Astrocyte of the hippocampus (primary cell): Measurements from ENCODE around the gene SERPINA5.

ENCODE experiments used
- DNase-seq: peaks from one replicate; pipeline ENCODE4 v3.0.0; 2011; ENCODE audit warnings: low read depth, low spot score

Gene SERPINA5, protein sequence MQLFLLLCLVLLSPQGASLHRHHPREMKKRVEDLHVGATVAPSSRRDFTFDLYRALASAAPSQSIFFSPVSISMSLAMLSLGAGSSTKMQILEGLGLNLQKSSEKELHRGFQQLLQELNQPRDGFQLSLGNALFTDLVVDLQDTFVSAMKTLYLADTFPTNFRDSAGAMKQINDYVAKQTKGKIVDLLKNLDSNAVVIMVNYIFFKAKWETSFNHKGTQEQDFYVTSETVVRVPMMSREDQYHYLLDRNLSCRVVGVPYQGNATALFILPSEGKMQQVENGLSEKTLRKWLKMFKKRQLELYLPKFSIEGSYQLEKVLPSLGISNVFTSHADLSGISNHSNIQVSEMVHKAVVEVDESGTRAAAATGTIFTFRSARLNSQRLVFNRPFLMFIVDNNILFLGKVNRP

DNA sequence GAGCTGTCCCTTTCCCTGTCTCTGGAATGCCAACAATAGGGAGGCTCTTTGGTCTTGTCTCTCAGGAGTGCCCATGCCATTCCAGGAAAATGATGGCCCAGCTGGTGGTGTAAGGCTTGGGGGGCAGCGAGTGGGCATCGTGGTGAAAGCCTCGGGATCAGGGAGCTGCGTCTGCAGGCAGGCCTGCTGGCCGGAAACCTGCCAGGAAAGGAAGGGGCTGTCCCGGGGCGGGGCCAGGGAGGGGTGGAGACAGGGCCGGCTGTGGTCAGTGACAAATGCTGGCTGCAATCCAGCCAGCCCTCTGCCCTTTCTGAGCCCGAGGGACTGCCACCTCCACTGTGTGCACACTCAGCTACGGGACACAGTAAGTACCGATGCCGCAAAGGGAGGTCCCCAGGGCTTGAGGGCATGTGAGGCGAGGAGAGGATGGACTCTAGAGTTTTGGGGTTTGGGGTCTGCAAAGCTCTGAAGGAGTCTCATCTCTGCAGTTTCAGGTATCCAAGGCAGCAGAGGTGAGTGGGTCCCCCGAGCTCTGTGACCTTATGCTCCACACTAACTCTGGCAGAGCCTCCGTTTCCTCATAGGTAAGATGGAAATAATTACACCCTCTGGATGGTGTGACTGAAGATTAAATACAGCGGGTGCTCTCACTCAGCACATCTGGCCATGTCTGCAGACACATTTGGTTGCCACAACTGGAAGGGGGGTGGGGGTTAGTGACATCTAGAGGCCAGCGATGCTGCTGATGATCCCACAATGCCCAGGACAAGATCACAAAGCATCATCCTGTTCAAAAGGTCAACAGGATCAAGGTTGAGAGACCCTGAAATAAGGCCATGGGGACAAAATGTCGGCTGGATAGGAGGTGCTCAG lies at the start of gene SERPINA5:
TSS of gene SERPINA5 (plus strand) at position 300 of the 873 bp plus-strand sequence. CDS start 5,937 bp downstream, outside the sequence.
- DNase-seq = peak; percentile 54

DNA sequence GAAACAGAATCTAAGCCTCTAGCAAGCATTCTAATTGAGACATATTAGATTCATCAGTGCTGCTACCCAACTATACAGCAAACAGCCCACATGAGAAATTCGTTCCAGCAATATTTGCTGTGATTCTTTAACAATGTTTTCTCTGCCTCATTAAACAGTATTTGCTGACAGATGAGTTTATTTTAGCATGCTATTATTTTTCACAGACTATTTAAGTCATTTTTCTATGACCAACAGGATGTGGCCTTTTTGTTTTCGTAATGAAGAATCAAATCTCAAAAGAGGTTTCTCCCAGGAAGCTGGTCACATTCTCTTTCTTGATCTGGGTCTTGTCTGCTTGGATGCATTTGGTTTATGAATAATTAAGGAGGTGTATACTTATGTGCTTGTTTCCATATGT lies 48.8 kb upstream of the SERPINA5 start:
- DNase-seq = no peak

DNA sequence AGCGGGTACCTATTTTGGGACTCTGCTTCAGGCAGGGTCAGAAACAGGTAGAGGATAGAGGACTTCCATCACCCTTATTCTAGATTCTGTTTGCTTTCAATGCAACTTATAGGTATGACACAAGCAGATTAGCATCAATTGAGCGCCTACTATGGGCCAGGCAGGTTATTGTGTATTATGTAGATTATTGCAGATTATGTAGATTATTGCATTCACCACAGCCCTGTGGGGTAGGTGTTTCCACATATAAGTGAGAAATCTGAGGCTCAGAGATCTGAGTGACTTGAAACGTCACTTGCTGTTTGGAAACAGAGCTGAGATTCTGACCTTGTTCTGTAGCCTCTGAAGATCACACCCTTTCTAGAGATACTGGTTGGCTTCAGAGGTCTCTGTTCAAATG lies 45.7 kb upstream of the SERPINA5 start:
- DNase-seq = no peak

DNA sequence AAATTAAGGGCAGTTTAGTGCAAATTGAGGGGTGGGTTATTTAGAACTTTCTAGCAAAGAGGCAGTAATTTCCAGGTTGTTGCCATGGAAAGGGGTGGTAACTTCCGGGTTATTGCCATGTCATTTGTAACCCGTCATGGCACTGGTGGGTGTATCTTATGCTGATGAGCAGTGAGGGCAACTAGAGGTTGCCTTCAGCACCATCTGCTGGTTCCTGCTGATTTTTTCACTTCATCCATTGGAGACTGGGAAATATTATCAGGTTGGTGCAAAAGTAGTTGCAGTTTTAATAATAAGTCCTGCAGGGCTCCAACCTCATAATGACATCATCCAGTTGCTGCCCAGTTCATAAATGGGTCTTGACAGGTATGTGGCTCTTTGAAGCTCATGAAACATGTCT lies 44.4 kb upstream of the SERPINA5 start:
- no peak for DNase-seq

DNA sequence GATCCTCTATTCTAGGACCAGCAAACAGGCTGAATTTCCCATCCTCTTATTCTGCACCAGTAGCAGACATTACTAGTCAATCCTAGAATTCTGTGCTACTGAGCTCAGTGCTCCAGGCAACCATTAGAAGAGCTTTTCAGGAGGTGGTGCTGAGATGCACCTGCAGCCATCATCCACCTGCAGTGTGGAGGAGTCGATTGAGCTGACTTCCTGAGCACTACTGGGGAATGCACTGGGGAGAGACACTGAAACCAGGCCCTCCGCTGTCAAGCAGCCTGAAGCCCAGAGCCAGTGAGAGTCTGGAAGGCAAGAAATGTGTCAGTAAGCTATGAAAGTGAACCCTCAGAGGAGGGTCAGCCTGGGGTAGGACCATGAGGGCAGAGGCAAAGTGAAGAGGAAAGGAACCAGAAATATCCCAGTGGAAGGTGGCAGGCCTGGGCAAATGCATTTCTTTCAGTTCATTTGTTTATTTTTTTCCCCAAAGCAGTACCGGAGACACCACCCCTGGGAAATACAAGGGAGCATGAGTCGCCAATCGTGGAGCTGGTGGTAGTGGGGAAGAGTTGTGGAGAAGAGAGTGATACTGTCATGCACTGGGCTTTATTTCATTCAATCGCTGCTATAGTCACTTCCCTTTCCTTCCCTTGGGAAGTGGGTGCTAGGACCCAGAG lies 43.0 kb upstream of the SERPINA5 start:
- no peak for DNase-seq

DNA sequence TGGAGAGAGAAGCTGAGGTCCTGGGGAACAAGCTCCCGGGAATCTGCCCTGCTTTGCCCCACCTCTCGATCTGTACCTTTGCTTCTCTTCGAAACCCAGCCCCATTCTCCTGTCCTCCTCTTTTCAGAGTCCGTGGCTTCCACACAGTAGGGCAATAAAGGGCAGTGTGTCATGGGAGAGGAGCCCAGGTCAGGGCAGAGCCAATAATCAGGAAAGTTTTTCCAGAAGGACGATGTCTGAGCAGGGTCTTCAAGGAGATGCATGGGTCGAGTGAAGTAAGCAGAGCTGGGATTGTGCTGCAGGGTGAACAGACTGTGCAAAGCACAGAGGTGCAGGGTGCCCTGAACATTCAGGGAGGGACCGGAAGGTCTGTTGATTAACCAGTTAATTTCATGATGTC lies 42.0 kb upstream of the SERPINA5 start:
- no peak for DNase-seq

DNA sequence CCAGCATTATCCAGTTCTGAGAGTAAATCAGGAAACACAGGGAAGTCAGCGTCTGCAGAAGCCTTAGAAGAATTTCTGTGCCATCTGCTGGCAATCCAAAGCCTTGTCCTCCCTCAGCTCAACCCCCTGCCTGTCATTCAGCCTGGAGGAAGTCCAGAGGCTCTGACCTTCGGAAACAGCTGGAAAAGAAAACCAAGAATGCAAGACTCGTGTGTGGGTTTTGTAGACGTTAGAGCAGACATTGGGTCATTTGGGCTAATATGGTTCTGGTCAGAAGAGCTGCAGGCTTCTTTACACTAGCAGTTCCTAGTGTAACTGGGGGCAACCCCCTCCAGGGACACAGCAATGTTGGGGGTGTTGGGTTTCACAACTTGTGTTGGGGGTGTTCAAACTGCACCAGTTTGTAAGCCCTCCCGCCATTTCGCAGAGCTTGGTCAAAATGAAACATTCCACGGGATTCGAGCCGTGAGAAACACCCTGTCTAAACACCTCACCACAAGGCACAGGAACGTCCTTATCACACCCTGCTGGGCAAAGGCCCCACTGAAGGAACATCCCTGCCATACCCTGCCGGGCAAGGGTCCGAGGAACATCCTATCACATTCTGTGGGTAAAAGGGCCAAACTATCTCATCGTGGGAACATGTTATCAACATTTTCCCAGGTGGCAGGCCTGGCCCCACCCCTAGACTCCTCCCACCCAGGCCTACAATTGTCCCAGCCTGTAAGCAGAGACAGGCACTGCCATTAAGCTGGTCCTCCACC lies 41.0 kb upstream of the SERPINA5 start:
- no peak for DNase-seq

DNA sequence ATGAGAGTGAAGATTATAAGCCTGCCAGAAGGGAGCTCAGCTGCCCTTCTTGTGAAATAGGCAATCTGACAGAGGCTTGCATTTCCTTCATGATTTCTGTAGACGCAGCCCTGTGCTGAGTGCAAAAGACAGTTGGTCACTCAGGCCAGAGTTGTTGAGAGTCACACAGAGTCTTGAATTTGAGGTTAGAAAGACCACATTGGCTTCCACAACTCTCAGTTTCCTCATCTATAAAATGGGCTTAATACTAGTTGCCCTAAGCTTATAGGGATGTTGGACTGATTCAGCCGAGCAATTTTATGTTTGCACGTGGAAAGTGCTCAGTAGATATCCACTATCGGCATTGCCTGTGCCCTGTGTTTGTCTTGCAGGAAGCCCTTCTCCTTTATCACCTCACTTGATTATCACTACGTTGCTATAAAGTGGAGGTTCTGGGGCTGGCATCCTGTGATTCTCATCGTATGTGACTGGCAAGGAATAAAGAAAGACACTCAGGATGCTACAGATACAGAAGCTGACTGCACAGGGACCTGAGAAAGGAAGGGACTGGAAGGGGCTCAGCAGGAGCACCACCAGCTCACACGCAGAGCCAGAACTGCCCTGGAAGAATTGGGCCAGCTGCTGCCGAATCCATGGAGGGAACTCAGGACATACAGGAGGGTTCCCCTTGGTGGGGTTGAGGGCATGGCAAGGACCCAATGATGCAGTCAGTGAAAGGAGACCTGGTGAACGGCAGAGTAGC lies 39.8 kb upstream of the SERPINA5 start:
- no peak for DNase-seq

DNA sequence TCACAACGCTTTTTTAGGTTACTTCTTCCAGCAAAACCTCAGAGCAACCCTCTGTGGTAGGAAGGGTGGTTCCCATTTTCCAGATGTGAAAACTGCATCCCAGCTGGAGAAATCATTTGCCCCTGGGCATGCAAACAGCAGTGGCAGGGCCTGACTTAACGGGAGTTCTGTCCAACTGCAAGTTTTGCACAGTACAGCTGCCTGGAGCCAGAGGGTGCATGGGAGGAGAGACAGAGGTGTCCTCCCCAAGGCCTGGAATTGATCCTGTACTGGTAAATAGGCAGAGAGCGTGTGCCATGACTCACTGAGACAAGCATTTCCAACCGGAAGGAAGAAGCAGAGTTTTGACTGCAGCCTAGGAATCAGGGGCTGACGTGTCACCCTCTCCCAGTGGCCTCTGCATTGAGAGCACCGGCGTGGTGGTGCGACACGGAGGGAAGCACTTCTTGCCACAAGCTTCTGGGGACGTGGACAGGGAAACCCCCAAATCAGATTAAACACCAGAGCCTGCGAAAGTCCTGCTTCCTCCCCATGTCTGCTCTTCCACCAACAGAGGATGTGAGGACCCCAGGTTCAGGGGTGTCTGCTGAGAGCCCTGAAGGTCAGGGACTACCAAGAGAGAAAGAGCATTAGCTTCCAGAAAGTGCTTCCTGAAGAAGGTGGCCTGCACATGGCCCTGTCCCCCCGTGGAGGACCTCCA lies 39.0 kb upstream of the SERPINA5 start:
- no peak for DNase-seq

DNA sequence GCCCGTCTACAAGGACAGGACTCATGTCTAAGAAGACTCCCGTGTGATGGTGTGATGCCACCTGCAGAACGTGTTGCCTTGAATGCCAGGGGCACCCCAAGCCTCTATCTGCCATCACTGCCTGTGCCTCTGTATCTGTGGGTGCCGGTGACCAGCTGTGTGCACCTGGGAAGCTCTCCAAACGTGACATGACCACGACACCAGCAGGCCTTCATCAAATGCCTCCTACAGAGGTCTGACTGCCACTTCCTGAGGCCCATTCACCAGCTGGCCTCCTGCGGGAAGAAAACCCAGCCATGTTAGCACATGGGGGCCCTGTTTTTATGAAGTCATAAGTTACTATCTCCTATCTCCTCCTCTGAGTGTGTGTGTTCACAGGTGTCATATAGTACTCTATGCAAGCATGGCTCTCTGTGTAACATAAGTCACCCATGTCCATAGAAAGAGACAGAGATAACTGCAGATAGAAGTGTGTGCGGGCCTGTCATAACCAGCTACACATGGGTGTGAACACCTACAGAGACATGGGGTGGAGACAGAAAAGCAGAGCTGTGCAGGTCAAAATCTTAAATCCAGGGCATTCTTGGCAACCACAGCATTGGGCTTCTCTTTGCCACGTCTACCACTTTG lies 38.3 kb upstream of the SERPINA5 start:
- no peak for DNase-seq

DNA sequence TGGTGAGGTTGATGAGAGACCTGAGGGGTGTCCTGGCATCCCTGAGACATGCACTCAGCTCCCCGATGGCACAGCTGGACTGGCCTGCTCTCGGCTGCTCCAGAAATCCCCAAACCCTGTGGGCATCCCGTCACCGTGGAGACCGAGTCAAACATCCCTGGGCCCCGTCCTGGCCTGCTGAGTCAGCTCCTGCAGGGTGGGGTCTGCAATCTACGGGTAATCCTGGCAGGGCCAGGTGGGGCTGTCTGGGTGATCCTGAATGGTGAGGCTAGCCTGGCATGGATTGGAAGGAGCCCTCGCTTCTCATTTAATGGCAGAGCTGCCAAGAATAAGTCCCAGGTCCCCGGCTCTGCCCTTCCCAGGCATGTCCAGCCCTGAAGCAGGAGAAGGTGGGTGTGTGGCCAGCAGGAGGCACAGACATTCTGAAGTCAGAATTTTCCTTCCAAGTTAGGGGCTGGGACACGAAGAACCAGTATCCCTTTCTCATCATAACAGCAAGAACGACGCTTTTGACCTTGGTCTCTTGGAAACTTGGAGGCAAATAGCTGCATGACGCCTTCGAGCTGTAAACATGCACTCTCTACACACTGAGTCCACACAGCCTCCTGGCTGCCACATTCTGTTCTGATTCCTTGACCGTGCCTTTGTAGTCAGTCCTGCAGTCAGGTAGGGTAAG lies 37.6 kb upstream of the SERPINA5 start:
- DNase-seq = no peak

DNA sequence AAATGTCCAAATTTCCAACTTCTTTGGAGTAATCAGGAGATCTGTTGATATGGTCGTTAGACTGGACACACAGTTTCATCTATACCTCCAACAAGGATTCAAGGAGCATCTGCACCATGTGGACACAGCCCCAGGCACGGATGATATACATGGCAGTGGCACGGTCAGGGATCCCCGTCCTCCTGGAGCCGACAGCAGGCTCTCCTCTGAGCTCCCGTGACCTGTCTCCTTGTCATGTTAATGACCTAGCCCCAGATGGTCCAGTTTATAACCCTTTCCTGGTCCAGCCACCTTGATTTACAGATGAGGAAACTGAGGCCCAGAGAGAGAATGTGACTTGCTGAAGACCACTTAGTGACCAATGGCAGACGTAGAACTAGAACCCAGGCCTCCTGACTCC lies 36.5 kb upstream of the SERPINA5 start:
- DNase-seq = no peak

DNA sequence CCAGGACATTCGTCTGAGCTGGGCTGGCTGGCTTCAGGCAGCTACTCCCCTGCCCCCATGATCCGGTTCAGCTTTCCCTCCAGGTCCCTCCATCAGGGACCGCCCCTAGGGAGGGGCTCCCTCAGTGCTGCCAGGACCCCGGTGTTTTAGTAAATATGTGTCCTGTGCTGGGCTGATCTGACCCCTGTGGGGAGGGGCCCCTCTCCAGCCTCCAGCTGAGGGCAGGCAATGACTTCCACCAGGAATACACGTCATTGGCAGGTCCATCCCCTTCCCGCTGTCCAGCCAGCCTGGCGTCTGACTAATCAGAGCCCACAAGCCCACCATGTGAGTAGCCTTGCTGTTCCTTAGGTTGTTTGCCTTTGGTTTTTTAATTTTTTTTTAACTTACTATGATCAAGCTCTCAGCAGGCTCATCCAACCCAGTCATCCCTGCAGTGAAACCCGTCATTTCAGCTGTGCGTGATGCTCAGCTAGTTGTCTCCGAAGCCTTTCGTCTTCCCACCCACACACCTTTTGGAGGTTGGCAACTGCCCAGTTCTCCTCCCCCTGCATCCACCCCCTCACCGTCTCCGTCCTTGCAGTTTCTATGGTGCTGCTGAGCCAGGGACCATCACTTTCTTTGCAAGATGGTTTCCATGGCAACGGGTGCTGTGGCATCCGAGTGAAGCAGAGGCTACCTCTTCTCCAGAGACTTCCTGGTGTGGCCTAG lies 35.9 kb upstream of the SERPINA5 start:
- no peak for DNase-seq

DNA sequence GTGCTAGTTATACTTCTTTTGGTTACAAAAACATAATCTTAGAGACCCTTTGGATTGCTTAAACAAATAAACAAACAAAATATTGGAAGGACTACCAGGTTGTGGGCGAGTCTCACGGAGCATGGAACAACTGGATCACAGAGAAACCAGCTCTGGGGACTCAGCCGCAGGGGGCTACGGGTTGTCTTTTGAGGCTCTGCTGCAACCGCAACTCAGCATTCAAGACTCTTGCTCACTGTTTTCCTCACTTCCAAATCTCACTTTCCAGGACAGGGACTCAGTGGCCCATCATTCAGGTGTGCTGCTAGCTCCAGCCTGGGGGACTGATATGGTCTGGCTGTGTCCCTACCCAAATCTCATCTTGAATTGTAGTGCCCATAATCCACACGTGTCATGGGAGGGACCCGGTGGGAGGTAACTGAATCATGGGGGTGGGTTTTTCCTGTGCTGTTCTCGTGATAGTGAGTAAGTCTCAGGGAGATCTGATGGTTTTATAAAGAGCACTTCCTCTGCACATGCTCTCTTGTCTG lies 34.0 kb upstream of the SERPINA5 start:
- no peak for DNase-seq

DNA sequence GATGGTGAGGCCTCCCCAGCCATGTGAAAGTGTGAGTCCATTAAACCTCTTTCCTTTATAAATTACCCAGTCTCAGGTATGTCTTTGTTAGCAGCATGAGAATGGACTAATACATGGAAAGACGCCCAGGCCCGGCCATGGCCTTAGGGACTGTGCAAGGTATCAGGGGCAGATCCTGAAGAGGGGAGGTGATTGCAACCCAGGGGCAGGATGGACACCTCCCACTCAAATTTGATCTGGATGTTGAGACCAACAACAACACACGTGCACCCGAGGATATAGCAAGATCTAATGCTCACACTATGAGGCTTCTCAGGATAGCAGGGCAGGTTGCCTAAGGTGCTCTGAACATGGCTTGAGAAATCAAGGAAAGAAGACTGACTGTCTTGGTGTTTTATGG lies 33.5 kb upstream of the SERPINA5 start:
- DNase-seq = no peak

DNA sequence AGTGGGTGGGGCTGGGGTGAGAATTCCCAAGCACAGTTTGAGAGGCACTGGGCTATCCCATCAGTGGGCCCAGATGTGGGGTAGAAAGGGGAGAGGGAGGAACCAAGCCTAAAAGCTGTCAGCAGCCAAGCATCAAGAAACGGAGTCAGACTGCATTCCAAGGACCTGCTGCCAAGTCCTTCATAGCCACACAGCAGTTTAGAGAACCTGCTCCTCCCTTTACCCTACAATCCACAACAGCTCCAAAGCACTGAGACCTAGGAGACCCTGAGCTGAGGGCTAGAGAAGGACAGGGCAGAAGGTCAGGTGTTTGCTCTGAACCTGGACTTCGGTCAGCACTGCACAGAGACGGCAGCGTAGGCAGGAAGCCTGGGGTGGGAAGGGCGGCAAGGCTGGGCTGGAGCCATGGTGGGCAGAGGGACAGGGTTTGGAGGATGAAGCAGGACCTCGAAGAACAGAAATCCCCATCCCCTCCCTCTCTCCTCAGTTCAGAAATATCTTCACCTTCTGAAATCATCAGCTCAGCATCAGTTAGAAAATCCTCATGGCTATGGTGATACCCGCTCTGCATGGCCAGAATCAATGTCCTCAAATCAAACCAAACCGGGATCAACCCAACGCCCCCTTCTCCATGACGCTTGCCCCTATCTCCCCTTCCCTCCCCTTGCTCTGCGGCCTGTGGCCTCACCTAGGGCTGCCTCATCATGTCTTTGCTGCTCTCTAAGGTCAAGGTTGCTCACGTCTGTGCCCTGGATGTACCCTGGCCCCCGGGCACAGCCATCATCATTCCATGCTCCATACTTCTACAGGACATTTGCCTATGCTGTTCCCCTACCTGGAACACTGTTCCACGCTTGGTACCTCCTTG lies 32.9 kb upstream of the SERPINA5 start:
- no peak for DNase-seq
